ENCODE data around the gene BEST1.

The BEST1 gene

DNA sequence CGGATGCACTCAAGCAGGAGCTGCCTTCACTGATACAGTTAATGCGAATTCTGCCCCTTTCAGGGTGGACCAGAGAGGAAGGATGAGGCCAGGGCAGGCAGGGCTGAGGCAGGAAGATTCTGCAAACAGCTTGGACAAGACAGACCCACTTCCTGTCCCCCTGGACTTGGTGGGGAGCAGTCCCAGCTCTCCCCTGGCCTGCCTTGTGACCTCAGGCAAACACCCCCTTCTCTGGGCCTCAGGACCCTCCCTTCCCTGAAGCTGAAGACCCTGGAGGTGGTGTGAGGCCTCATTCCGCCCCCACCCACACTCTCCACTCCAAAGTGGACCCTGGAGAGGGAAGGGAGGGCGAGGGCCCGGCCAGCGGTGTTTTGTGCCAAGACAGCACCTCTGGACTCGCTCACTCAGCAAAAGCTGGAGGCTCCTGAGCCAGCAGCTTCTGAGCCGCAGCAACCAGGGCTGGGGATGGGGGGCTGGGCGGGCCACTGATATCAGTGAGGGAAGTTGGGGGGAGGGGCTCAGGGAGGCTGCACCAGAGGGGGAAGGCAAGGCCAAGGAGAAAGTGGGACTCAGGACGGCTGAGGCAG is 41.3 kb upstream of the BEST1 start:
- Histone ChIP-seq H3K56ac (ENCODE audit: low read length) (peak overlapping the region; percentile 75), H2AK5ac (ENCODE audit: low read length) (no peak overlapping the region), H3K79me2 (ENCODE audit: control insufficient read depth, insufficient read depth, low read length) (no peaks in the 10 kb centered on the region), H2BK5ac (ENCODE audit: low read length) (peak overlapping the region; percentile 20), H3K4me2 (ENCODE audit: low read length) (no peak overlapping the region), H2BK120ac (ENCODE audit: low read depth, low read length) (no peak overlapping the region), H3K79me1 (ENCODE audit: low read length) (no peaks in the 10 kb centered on the region), H3K23ac (ENCODE audit: low read length) (no peak overlapping the region), H3K4ac (ENCODE audit: low read depth, low read length) (no peak overlapping the region), H3K36me3 (ENCODE audit: control insufficient read depth, insufficient read depth, low read length) (no peaks in the 10 kb centered on the region), H3K4me1 (ENCODE audit: control insufficient read depth, low read depth, low read length) (peaks cover 10% of the 10 kb centered on the region), H3K9ac (ENCODE audit: low read length) (peak overlapping the region; percentile 54), H2BK15ac (replicated peaks; ENCODE audit: low read depth) (no peak overlapping the region), H3K4me3 (ENCODE audit: low read length) (no peak overlapping the region), H3K27ac (ENCODE audit: low read depth, low read length) (no peak overlapping the region), H3K27me3 (ENCODE audit: insufficient read depth, low read length, poor library complexity) (no peaks in the 10 kb centered on the region), H4K8ac (ENCODE audit: low read depth, low read length) (no peak overlapping the region), H4K5ac (ENCODE audit: low read length) (no peak overlapping the region), H3K18ac (ENCODE audit: low read length) (peak overlapping the region; percentile 31)
- no CpG with 5 or more reads among the region's 10 CpGs for WGBS (ENCODE audit: extremely low coverage, insufficient coverage, low lambda C conversion rate)
- DNase-seq, result no peak

DNA sequence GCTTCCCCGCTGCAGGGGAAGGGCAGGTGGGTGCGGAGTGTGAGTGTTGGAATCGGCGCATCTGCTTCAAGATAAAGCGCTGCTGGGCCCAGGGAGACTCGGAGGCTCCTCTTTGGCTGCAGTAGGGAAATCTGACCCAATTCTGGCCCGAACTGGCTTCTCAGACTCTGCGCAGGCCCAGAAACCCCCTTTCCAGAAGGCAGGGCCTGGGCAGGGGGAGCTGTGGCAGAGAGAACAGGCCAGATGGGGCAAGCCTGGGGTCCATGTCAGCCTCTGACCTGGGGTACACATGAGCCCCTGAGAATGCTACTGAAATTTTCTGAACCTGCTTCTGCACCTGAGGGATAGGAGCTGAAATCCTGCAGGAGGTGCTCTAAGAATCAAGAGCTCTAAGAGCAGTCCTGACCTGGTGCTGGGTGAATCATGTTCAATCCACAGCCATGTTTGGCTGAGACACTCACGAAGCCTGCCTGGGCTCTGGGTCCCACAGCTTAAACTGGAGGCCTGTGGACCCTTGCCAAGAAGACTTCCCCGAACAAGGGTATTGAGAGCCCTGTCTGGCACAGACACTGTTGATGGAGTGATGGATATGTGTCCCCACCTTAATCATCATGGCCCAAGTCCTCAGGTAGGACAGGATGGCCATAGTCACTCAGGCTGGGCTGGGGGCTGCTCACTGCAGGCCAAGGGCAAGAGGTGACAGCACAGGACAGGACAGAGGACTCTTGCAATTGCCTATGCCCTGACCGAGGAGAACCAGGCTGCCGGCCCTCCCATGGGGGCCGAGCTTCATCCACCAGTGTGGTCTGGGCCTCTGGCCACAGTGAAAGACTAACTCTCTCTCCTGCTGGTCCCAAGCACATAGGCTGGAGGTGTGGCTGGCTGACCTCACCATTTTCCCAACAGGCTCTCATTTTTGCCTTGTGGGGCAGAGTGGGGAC is 39.7 kb upstream of the BEST1 start:
- no peak for DNase-seq
- no peaks in the 10 kb centered on the region for H3K27me3 ChIP-seq (ENCODE audit: insufficient read depth, low read length, poor library complexity)
- H3K36me3 ChIP-seq (ENCODE audit: control insufficient read depth, insufficient read depth, low read length), result no peaks in the 10 kb centered on the region
- H3K4me1 ChIP-seq (ENCODE audit: control insufficient read depth, low read depth, low read length), result peaks cover 10% of the 10 kb centered on the region
- no peak overlapping the region for H3K4me3 ChIP-seq (ENCODE audit: low read length)
- no peak overlapping the region for H3K9ac ChIP-seq (ENCODE audit: low read length)
- no peak overlapping the region for H2BK5ac ChIP-seq (ENCODE audit: low read length)
- no peak overlapping the region for H3K4me2 ChIP-seq (ENCODE audit: low read length)
- no peaks in the 10 kb centered on the region for H3K79me1 ChIP-seq (ENCODE audit: low read length)
- no peak overlapping the region for H3K56ac ChIP-seq (ENCODE audit: low read length)
- H3K23ac ChIP-seq (ENCODE audit: low read length), result no peak overlapping the region
- no peak overlapping the region for H2AK5ac ChIP-seq (ENCODE audit: low read length)
- H3K18ac ChIP-seq (ENCODE audit: low read length), result no peak overlapping the region
- no CpG with 5 or more reads among the region's 13 CpGs for WGBS (ENCODE audit: extremely low coverage, insufficient coverage, low lambda C conversion rate)
- H2BK15ac ChIP-seq (replicated peaks; ENCODE audit: low read depth), result no peak overlapping the region
- H3K4ac ChIP-seq (ENCODE audit: low read depth, low read length), result no peak overlapping the region
- no peak overlapping the region for H2BK120ac ChIP-seq (ENCODE audit: low read depth, low read length)
- H4K8ac ChIP-seq (ENCODE audit: low read depth, low read length), result no peak overlapping the region
- no peak overlapping the region for H4K5ac ChIP-seq (ENCODE audit: low read length)
- no peaks in the 10 kb centered on the region for H3K79me2 ChIP-seq (ENCODE audit: control insufficient read depth, insufficient read depth, low read length)
- no peak overlapping the region for H3K27ac ChIP-seq (ENCODE audit: low read depth, low read length)

DNA sequence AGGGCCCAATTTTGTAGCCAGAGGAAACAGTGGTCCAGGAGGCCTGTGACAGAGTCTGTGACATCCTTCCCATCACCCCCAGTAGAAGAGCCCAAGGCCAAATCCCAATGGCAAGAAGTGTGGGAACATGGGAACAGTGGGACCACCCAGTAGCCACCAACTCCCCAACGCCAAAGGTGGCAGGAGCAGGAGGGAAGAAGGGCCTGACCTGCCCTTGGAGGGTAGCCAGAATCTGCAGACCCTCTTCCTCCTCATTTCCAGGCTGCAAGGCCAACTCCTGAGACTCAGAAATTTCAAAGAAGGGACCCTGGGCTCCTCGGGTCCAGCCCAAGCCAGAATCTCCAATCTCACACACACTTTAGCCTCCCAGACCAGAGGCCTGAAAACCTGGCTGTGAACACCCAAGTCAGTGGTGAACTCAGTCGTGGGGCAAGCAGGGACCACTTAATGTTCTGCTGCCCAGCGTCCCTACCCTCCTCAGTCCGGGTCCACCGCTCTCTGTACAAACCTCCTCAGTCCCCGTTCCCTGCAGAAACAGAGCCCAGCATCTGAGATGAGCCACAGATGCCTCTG is 38.9 kb upstream of the BEST1 start:
- peaks cover 10% of the 10 kb centered on the region for H3K4me1 ChIP-seq (ENCODE audit: control insufficient read depth, low read depth, low read length)
- DNase-seq, result no peak
- no peak overlapping the region for H3K18ac ChIP-seq (ENCODE audit: low read length)
- H3K79me2 ChIP-seq (ENCODE audit: control insufficient read depth, insufficient read depth, low read length), result no peaks in the 10 kb centered on the region
- no peaks in the 10 kb centered on the region for H3K36me3 ChIP-seq (ENCODE audit: control insufficient read depth, insufficient read depth, low read length)
- WGBS (ENCODE audit: extremely low coverage, insufficient coverage, low lambda C conversion rate), result no CpG with 5 or more reads among the region's 7 CpGs
- H2BK15ac ChIP-seq (replicated peaks; ENCODE audit: low read depth), result no peak overlapping the region
- no peak overlapping the region for H2BK120ac ChIP-seq (ENCODE audit: low read depth, low read length)
- H3K27me3 ChIP-seq (ENCODE audit: insufficient read depth, low read length, poor library complexity), result no peaks in the 10 kb centered on the region
- H3K9ac ChIP-seq (ENCODE audit: low read length), result no peak overlapping the region
- no peak overlapping the region for H4K5ac ChIP-seq (ENCODE audit: low read length)
- no peak overlapping the region for H3K4me2 ChIP-seq (ENCODE audit: low read length)
- no peaks in the 10 kb centered on the region for H3K79me1 ChIP-seq (ENCODE audit: low read length)
- H3K4ac ChIP-seq (ENCODE audit: low read depth, low read length), result no peak overlapping the region
- no peak overlapping the region for H4K8ac ChIP-seq (ENCODE audit: low read depth, low read length)
- H3K23ac ChIP-seq (ENCODE audit: low read length), result no peak overlapping the region
- no peak overlapping the region for H2BK5ac ChIP-seq (ENCODE audit: low read length)
- no peak overlapping the region for H3K27ac ChIP-seq (ENCODE audit: low read depth, low read length)
- H3K4me3 ChIP-seq (ENCODE audit: low read length), result no peak overlapping the region
- H2AK5ac ChIP-seq (ENCODE audit: low read length), result no peak overlapping the region
- H3K56ac ChIP-seq (ENCODE audit: low read length), result no peak overlapping the region

DNA sequence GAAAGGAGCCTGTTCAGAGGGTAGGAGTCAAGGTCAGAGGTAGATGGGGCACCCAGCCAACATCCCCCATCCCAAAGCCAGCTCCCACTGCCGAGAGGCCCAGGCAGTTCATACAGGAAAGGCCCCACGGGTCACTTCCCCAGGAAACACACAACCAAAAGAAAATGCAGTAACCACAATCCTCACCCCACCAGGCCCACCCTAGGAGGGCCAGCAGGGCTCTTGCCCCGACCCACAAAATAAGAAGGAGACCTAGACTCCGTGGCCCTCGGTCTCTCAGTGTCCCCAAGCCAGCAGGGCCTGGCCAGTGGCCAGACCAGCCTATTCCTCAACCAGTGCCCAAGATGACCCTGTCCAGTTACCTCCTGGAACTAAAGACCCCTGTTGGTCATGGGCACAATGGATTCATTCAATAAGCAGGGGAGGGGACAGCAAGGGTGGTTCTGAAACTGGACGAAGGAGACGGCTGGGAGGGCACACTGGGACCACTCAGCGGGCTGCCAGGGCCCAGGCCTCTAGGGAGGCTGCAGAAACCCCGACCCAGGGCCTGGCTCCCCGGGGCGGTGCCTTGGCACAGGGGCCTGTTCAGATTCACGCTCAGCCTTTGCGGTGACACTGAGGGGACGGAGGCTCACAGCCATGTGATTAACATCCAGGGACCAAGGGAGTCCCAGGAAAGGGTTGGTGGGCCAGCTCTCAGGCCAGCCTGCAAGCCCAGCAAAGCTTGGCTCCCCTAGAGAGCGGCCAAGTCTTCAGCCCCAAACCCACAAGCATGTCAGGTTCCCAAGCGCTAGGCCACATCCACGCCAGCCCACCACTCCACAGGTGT is 38.2 kb upstream of the BEST1 start:
- no peak for DNase-seq
- H3K27ac ChIP-seq (ENCODE audit: low read depth, low read length), result no peak overlapping the region

DNA sequence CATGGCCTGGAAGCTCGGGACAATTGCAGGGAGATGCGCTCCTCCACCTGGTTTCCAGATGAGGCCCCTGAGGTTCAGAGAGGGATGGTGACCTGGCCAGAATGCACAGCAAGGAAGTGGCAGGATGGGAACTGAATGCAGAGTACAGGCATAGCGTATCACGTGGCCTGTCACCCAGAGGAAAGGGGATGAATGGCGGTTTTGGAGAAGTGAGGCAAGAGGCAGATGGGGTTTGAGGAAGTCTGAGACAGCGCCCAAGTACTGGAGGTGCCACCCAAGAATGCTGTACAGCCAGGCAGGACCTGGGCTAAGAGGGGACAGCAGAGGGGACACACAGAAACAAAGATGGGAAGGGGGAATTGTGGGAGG is 37.6 kb upstream of the BEST1 start:
- Histone ChIP-seq H3K79me1 (ENCODE audit: low read length) (no peaks in the 10 kb centered on the region), H4K5ac (ENCODE audit: low read length) (no peak overlapping the region), H2AK5ac (ENCODE audit: low read length) (no peak overlapping the region), H3K56ac (ENCODE audit: low read length) (no peak overlapping the region), H3K4me1 (ENCODE audit: control insufficient read depth, low read depth, low read length) (peaks cover 10% of the 10 kb centered on the region), H2BK15ac (replicated peaks; ENCODE audit: low read depth) (no peak overlapping the region), H3K4ac (ENCODE audit: low read depth, low read length) (no peak overlapping the region), H4K8ac (ENCODE audit: low read depth, low read length) (no peak overlapping the region), H3K9ac (ENCODE audit: low read length) (no peak overlapping the region), H3K36me3 (ENCODE audit: control insufficient read depth, insufficient read depth, low read length) (no peaks in the 10 kb centered on the region), H3K4me3 (ENCODE audit: low read length) (no peak overlapping the region), H3K27ac (ENCODE audit: low read depth, low read length) (no peak overlapping the region), H2BK120ac (ENCODE audit: low read depth, low read length) (no peak overlapping the region), H3K23ac (ENCODE audit: low read length) (no peak overlapping the region), H2BK5ac (ENCODE audit: low read length) (no peak overlapping the region), H3K79me2 (ENCODE audit: control insufficient read depth, insufficient read depth, low read length) (no peaks in the 10 kb centered on the region), H3K4me2 (ENCODE audit: low read length) (no peak overlapping the region), H3K18ac (ENCODE audit: low read length) (no peak overlapping the region), H3K27me3 (ENCODE audit: insufficient read depth, low read length, poor library complexity) (no peaks in the 10 kb centered on the region)
- no CpG with 5 or more reads among the region's 6 CpGs for WGBS (ENCODE audit: extremely low coverage, insufficient coverage, low lambda C conversion rate)
- no peak for DNase-seq

More for the DNA sequence above, 38.2 kb upstream of the BEST1 start:
- Histone ChIP-seq H3K79me2 (ENCODE audit: control insufficient read depth, insufficient read depth, low read length) (no peaks in the 10 kb centered on the region), H3K4ac (ENCODE audit: low read depth, low read length) (no peak overlapping the region), H3K27me3 (ENCODE audit: insufficient read depth, low read length, poor library complexity) (no peaks in the 10 kb centered on the region), H3K4me2 (ENCODE audit: low read length) (no peak overlapping the region), H3K56ac (ENCODE audit: low read length) (no peak overlapping the region), H2BK5ac (ENCODE audit: low read length) (no peak overlapping the region), H2BK15ac (replicated peaks; ENCODE audit: low read depth) (no peak overlapping the region), H3K36me3 (ENCODE audit: control insufficient read depth, insufficient read depth, low read length) (no peaks in the 10 kb centered on the region), H3K23ac (ENCODE audit: low read length) (no peak overlapping the region), H3K79me1 (ENCODE audit: low read length) (no peaks in the 10 kb centered on the region), H3K18ac (ENCODE audit: low read length) (no peak overlapping the region), H2BK120ac (ENCODE audit: low read depth, low read length) (no peak overlapping the region), H4K8ac (ENCODE audit: low read depth, low read length) (no peak overlapping the region), H3K4me3 (ENCODE audit: low read length) (no peak overlapping the region), H2AK5ac (ENCODE audit: low read length) (no peak overlapping the region), H3K4me1 (ENCODE audit: control insufficient read depth, low read depth, low read length) (peaks cover 10% of the 10 kb centered on the region), H4K5ac (ENCODE audit: low read length) (no peak overlapping the region), H3K9ac (ENCODE audit: low read length) (no peak overlapping the region)
- WGBS (ENCODE audit: extremely low coverage, insufficient coverage, low lambda C conversion rate), result no CpG with 5 or more reads among the region's 17 CpGs
